Colonic mucosa (tissue), 4 donors: ENCODE results near the gene BCAM. TPM values are rescaled to one million over a fixed set of nuclear protein-coding genes. Genes with fewer than 3 reads are reported as not detected.

Source experiments
- DNase-seq: peaks from one replicate; pipeline ENCODE4 v3.0.0-alpha.2; 2020
- H3K27ac ChIP-seq: fragments of 200-600 bp; one replicate; pipeline ENCODE4 v1.8.0; 2021
- H3K27me3 ChIP-seq: fragments of 200-600 bp; one replicate; pipeline ENCODE4 v1.8.0; 2021
- H3K36me3 ChIP-seq: fragments of 200-600 bp; one replicate; pipeline ENCODE4 v1.8.0; 2021
- H3K4me1 ChIP-seq: fragments of 200-600 bp; one replicate; pipeline ENCODE4 v1.8.0; 2021; ENCODE audit warnings: mild to moderate bottlenecking
- H3K4me3 ChIP-seq: fragments of 200-600 bp; one replicate; pipeline ENCODE4 v1.8.0; 2021
- H3K9ac ChIP-seq, 2 donors: one replicate each; pipeline ENCODE4 v1.7.0; 2013; ENCODE audit warnings: control low read depth in 2 of 2, low read depth in 2 of 2, low read length in 2 of 2
- H3K9me3 ChIP-seq: fragments of 200-600 bp; one replicate; pipeline ENCODE4 v1.8.0; 2021
- intact Hi-C: fragments of 100-400 bp; cut with DNase I; formaldehyde crosslinking; loops from one replicate; pipeline ENCODE4 v1.14.1; 2022
- total RNA-seq, 2 donors: library from RNA; stranded (reverse); fragmentation: NEBNext Ultra II Directional in 1 of 2; extraction: Animal tissue kit (Norgen Biotek cat#: 25700) in 1 of 2; gene quantifications; one replicate each; pipeline ENCODE4 v1.2.1, GENCODE V29; 2021
- TF ChIP-seq, protein P1 (sequence below): fragments of 200-600 bp; IDR thresholded peaks from one replicate; pipeline ENCODE4 v1.8.0; 2022; ENCODE audit warnings: antibody characterized with exemption, mild to moderate bottlenecking
- donor health status: healthy.
- donor health status: DM: no; HTN: no; CAD: no.
- donor health status: DM: no; HTN: no; CAD: no.

BCAM gene
- total RNA-seq, 2 donors from 2014 or later: 15.1 to 20.7 TPM

DNA sequence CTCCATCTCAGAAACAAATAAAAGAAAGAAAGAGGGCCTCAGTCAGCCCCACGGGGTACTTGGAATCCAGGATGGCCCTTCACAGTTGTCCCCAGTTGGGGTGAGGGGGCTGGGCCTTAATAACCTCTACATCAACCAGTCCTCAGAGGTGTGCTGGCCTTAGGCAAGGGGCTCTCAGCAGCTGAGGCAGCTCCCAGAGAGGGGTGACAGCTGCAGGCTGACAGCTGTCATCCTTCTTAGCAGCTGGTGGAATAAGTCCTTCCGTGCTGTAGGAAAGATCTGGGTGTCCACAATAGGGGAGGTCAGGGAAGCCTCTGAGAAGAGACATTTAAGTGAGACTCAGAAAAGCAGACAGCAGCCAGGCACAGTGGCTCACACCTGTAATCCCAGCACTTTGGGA, 7.4 kb downstream of the BCAM start:
- no peaks in the 10 kb centered on the region for H3K9me3 ChIP-seq
- no peak for DNase-seq
- no peaks in the 10 kb centered on the region for H3K36me3 ChIP-seq
- TF ChIP-seq, protein P1, sequence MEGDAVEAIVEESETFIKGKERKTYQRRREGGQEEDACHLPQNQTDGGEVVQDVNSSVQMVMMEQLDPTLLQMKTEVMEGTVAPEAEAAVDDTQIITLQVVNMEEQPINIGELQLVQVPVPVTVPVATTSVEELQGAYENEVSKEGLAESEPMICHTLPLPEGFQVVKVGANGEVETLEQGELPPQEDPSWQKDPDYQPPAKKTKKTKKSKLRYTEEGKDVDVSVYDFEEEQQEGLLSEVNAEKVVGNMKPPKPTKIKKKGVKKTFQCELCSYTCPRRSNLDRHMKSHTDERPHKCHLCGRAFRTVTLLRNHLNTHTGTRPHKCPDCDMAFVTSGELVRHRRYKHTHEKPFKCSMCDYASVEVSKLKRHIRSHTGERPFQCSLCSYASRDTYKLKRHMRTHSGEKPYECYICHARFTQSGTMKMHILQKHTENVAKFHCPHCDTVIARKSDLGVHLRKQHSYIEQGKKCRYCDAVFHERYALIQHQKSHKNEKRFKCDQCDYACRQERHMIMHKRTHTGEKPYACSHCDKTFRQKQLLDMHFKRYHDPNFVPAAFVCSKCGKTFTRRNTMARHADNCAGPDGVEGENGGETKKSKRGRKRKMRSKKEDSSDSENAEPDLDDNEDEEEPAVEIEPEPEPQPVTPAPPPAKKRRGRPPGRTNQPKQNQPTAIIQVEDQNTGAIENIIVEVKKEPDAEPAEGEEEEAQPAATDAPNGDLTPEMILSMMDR: no peak
- H3K9ac ChIP-seq: no peak overlapping the region
- no peak overlapping the region for H3K4me3 ChIP-seq
- H3K4me1 ChIP-seq: no peaks in the 10 kb centered on the region
- H3K27ac ChIP-seq: no peak overlapping the region
- intact Hi-C loops: no loop called here
- H3K27me3 ChIP-seq: no peaks in the 10 kb centered on the region

DNA sequence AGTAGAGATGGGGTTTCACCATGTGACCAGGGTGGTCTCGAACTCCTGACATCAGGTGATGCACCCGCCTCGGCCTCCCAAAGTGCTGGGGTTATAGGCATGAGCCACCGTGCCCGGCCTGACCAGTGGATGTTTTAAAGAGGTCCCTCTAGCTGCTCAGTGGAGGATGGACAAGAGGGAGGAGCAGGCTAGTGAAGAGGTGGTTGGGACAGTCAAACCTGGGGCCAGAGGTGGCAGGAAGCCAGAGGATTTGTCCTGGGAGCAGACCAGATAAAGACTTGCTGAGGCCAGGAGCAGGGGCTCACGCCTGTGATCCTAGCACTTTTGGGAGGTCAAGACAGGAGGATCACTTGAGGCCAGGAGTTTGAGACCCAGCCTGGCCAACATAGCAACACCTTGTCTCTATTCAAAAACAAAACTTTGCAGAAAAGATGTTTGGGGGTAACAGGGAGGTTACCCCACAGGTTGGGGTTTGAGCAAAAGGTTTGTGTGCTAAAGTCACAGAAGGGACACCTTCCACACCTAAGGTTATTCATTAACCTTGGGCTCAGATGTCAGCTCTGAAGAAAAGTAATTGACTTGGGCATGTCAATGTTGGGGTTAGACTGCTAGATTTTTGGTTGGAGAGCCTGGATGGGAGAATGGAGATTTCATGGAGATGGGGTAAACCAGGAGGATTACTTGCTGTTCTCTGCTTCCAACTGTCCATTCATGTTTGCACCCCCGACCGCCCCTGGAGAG, 9.0 kb downstream of the BCAM start:
- no peak overlapping the region for H3K27ac ChIP-seq
- intact Hi-C loops: no loop called here
- H3K9me3 ChIP-seq: no peaks in the 10 kb centered on the region
- H3K27me3 ChIP-seq: no peaks in the 10 kb centered on the region
- H3K4me3 ChIP-seq: no peak overlapping the region
- no peaks in the 10 kb centered on the region for H3K36me3 ChIP-seq
- TF ChIP-seq, protein P1: no peak
- H3K4me1 ChIP-seq: no peaks in the 10 kb centered on the region
- DNase-seq: no peak
- H3K9ac ChIP-seq: no peak overlapping the region

DNA sequence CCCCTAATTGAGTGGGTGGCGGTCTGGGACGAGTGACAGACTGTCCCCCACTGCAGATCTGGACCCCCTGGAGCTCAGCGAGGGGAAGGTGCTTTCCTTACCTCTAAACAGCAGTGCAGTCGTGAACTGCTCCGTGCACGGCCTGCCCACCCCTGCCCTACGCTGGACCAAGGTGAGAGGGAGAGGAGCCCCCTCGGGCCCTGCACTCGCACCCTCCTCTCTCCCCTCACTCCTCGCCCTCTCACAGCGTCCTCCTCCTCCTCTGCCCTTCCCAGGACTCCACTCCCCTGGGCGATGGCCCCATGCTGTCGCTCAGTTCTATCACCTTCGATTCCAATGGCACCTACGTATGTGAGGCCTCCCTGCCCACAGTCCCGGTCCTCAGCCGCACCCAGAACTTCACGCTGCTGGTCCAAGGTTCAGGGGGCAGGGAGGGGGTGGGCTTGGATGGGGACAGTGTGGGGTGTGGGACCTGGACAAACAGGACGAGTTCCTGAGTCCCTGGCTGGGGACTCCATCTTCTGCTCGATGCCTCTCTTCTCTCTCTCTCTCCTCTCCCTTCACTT, 9.6 kb downstream of the BCAM start:
- intact Hi-C loops: no loop called here
- Histone ChIP-seq H3K27me3 (no peaks in the 10 kb centered on the region), H3K4me1 (no peaks in the 10 kb centered on the region), H3K9me3 (no peaks in the 10 kb centered on the region), H3K36me3 (no peaks in the 10 kb centered on the region), H3K4me3 (no peak overlapping the region), H3K9ac (no peak overlapping the region), H3K27ac (no peak overlapping the region)
- TF ChIP-seq, protein P1: no peak
- no peak for DNase-seq

DNA sequence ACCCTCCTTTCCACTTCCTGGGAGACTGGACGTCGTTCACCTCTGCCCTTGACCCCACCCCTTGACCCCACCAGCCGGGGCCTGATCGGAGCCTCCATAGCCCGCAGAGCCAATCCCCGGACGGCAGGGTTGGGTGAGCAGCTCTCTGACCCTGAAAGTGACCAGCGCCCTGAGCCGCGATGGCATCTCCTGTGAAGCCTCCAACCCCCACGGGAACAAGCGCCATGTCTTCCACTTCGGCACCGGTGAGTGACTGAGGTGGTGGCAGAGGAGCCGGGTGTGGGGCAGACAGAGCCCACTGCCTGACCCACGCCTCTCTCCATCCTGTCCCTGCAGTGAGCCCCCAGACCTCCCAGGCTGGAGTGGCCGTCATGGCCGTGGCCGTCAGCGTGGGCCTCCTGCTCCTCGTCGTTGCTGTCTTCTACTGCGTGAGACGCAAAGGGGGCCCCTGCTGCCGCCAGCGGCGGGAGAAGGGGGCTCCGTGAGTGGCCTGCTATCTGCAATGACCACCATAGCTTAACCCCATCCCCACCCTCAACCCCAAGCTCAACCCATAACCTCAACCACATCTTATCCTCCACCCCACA, 10.4 kb downstream of the BCAM start:
- no peak overlapping the region for H3K9ac ChIP-seq
- H3K9me3 ChIP-seq: no peaks in the 10 kb centered on the region
- intact Hi-C loops: no loop called here
- H3K36me3 ChIP-seq: no peaks in the 10 kb centered on the region
- no peak overlapping the region for H3K4me3 ChIP-seq
- H3K4me1 ChIP-seq: no peaks in the 10 kb centered on the region
- no peaks in the 10 kb centered on the region for H3K27me3 ChIP-seq
- no peak for DNase-seq
- no peak overlapping the region for H3K27ac ChIP-seq
- TF ChIP-seq, protein P1: no peak

DNA sequence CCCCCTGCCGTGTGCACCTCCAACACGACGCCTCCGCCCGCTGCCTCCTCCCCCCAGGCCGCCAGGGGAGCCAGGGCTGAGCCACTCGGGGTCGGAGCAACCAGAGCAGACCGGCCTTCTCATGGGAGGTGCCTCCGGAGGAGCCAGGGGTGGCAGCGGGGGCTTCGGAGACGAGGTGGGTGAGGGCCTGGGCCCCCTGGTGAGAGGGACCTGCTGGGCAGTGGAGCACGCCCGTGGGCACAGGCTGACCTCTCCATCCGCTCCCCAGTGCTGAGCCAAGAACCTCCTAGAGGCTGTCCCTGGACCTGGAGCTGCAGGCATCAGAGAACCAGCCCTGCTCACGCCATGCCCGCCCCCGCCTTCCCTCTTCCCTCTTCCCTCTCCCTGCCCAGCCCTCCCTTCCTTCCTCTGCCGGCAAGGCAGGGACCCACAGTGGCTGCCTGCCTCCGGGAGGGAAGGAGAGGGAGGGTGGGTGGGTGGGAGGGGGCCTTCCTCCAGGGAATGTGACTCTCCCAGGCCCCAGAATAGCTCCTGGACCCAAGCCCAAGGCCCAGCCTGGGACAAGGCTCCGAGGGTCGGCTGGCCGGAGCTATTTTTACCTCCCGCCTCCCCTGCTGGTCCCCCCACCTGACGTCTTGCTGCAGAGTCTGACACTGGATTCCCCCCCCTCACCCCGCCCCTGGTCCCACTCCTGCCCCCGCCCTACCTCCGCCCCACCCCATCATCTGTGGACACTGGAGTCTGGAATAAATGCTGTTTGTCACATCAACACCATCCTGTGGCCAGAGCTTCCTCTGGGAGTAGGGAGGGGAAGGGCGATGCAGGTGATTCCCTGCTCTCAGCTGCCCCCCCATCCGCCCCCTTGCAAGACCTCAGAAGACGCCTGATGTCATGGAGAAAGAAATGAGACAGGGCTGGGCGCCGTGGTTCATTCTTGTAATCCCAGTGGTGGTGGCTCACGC, 12.0 kb downstream of the BCAM start:
- intact Hi-C loops: no loop called here
- H3K27me3 ChIP-seq: no peaks in the 10 kb centered on the region
- TF ChIP-seq, protein P1: no peak
- H3K9me3 ChIP-seq: no peaks in the 10 kb centered on the region
- no peak overlapping the region for H3K4me3 ChIP-seq
- H3K36me3 ChIP-seq: no peaks in the 10 kb centered on the region
- H3K27ac ChIP-seq: no peak overlapping the region
- H3K9ac ChIP-seq: no peak overlapping the region
- no peak for DNase-seq
- H3K4me1 ChIP-seq: no peaks in the 10 kb centered on the region
